ELR (cell line): ENCODE measurements around the gene RBM6.
A peak's percentile ranks its signal among the peaks of the same experiment; 100 is the strongest.
"Not testable (repeated sequence)": the region's sequence is repeated elsewhere in the genome, so short reads cannot be mapped to it uniquely, and the experiment has no call there.

Experiments used
- DNase-seq: peaks from one replicate; pipeline ENCODE4 v3.0.0-alpha.2; 2015; ENCODE audit warnings: low read depth

Gene RBM6

GRCh38 chr3:49939858-49940666, at the start of gene RBM6:
Gene RBM6 (plus strand): TSS chr3:49940150. CDS start chr3:49962642, 22,492 bp downstream.
- DNase-seq: peak; percentile 96

GRCh38 chr3:49895791-49896190, 44.2 kb upstream of the RBM6 start:
- no peak for DNase-seq

GRCh38 chr3:49896345-49896744, 43.6 kb upstream of the RBM6 start:
- no peak for DNase-seq

GRCh38 chr3:49898991-49899390, 41.0 kb upstream of the RBM6 start:
- DNase-seq: no peak

- DNase-seq: peak; percentile 17
These were observed 40.1 kb upstream of the RBM6 start for GRCh38 chr3:49899815-49900214.

- DNase-seq: peak; percentile 52
These were observed 39.3 kb upstream of the RBM6 start for GRCh38 chr3:49900491-49901153.

GRCh38 chr3:49901366-49902339, 38.3 kb upstream of the RBM6 start:
- no peak for DNase-seq

GRCh38 chr3:49902511-49903345, 37.2 kb upstream of the RBM6 start:
- no peak for DNase-seq

- peak; percentile 10 for DNase-seq
These were observed 36.2 kb upstream of the RBM6 start, which contains the start of gene MST1R for GRCh38 chr3:49903451-49904424. Gene MST1R (minus strand): TSS chr3:49903873. CDS start chr3:49903609, 264 bp downstream.

GRCh38 chr3:49904448-49904847, 35.5 kb upstream of the RBM6 start:
- not testable (repeated sequence) for DNase-seq

- DNase-seq: peak; percentile 66
These were observed 33.7 kb upstream of the RBM6 start for GRCh38 chr3:49906073-49906743.

- no peak for DNase-seq
These were observed 31.4 kb upstream of the RBM6 start for GRCh38 chr3:49908373-49909199.

- DNase-seq: no peak
These were observed 29.4 kb upstream of the RBM6 start for GRCh38 chr3:49910409-49911123.

- DNase-seq: no peak
These were observed 28.9 kb upstream of the RBM6 start for GRCh38 chr3:49911124-49911420.

- DNase-seq: no peak
These were observed 28.3 kb upstream of the RBM6 start for GRCh38 chr3:49911611-49912010.

GRCh38 chr3:49912881-49913281, 27.1 kb upstream of the RBM6 start:
- DNase-seq: no peak

GRCh38 chr3:49914906-49915305, 25.0 kb upstream of the RBM6 start:
- DNase-seq: no peak

- DNase-seq: peak; percentile 22
These were observed 23.3 kb upstream of the RBM6 start for GRCh38 chr3:49916686-49917085.
